ENCODE results near the gene CFAP46. TPM values are rescaled to one million over a fixed set of nuclear protein-coding genes. Genes with fewer than 3 reads are reported as not detected.

Gene CFAP46
- total and polyA plus RNA-seq, 9 of the 15 experiments (the other 6 are each of a cell fraction or from before 2014, with no cell fraction given) = not detected

GRCh38 chr10:132868995-132869394 lies 73.4 kb downstream of the CFAP46 start:
- 5% methylated on average over 16 of the region's 26 CpGs for WGBS (ENCODE audit: insufficient coverage, low coverage, missing lambda C conversion rate)
- no peak overlapping the region for H3K4me3 ChIP-seq
- no peak overlapping the region for H2AFZ ChIP-seq (ENCODE audit: low read depth, low read length)
- H3K79me2 ChIP-seq (ENCODE audit: control insufficient read depth, insufficient read depth, low read length) = no peaks in the 10 kb centered on the region
- H3K4me1 ChIP-seq (replicated peaks in 1 of 2; ENCODE audit: control insufficient read depth in 2 of 2, insufficient read depth in 2 of 2, low read length in 2 of 2) = peaks cover 0 to 6% of the 10 kb centered on the region in 2 experiments; a peak in 1 of 5 replicates
- ATAC-seq = no peak
- no peak for DNase-seq (ENCODE audit: extremely low read depth in 1 of 4, low spot score in 3 of 4)
- H3K27ac ChIP-seq (ENCODE audit: extremely low read depth, low read depth, low read length) = no peak overlapping the region
- ChIA-PET POLR2A (interaction anchor here (0.5 to 2.6 kb wide), 3 partner anchors 9 to 233 kb away, joined by 3 to 7 read pairs (median 3); no protein-coding TSS in a partner anchor), CTCF (ENCODE audit: low intra/inter-chr PET ratio) (no interaction called here)
- no peaks in the 10 kb centered on the region for H3K9me3 ChIP-seq (replicated peaks; ENCODE audit: control insufficient read depth, insufficient read depth, low read depth, low read length)
- intact Hi-C loops (cut with micrococcal nuclease) = no loop called here
- H3K4me2 ChIP-seq (ENCODE audit: insufficient read depth, low read length) = no peak overlapping the region
- no TSS peak for BruUV-seq (replicated peaks)
- peaks cover 0 to 54% of the 10 kb centered on the region in 2 experiments; a peak in 4 of 5 replicates for H3K27me3 ChIP-seq (ENCODE audit: control insufficient read depth in 2 of 2, insufficient read depth in 2 of 2, low read length in 2 of 2)
- H3K9me1 ChIP-seq (ENCODE audit: control insufficient read depth, insufficient read depth, low read length) = no peaks in the 10 kb centered on the region
- H3K9ac ChIP-seq (ENCODE audit: insufficient read depth in 1 of 2, low read depth in 2 of 2, low read length in 2 of 2) = no peak overlapping the region
- FAIRE-seq = no peak
- no peaks in the 10 kb centered on the region for H3K36me3 ChIP-seq (ENCODE audit: control insufficient read depth, insufficient read depth, low read length)
- H4K20me1 ChIP-seq (replicated peaks; ENCODE audit: control insufficient read depth, insufficient read depth, low read length) = 0 out of 2 replicates have a peak, but pooled peaks cover 5% of the 10 kb centered on the region
- in situ Hi-C loops (cut with MboI) = no loop called here
- TF ChIP-seq, protein P1, sequence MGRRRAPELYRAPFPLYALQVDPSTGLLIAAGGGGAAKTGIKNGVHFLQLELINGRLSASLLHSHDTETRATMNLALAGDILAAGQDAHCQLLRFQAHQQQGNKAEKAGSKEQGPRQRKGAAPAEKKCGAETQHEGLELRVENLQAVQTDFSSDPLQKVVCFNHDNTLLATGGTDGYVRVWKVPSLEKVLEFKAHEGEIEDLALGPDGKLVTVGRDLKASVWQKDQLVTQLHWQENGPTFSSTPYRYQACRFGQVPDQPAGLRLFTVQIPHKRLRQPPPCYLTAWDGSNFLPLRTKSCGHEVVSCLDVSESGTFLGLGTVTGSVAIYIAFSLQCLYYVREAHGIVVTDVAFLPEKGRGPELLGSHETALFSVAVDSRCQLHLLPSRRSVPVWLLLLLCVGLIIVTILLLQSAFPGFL (CRISPR knock-in tag; IDR thresholded peaks at IDR 0.05) = no peak
- no peak for TF ChIP-seq ELF4 (CRISPR knock-in tag; IDR thresholded peaks at IDR 0.05)
- TF ChIP-seq, protein P2, sequence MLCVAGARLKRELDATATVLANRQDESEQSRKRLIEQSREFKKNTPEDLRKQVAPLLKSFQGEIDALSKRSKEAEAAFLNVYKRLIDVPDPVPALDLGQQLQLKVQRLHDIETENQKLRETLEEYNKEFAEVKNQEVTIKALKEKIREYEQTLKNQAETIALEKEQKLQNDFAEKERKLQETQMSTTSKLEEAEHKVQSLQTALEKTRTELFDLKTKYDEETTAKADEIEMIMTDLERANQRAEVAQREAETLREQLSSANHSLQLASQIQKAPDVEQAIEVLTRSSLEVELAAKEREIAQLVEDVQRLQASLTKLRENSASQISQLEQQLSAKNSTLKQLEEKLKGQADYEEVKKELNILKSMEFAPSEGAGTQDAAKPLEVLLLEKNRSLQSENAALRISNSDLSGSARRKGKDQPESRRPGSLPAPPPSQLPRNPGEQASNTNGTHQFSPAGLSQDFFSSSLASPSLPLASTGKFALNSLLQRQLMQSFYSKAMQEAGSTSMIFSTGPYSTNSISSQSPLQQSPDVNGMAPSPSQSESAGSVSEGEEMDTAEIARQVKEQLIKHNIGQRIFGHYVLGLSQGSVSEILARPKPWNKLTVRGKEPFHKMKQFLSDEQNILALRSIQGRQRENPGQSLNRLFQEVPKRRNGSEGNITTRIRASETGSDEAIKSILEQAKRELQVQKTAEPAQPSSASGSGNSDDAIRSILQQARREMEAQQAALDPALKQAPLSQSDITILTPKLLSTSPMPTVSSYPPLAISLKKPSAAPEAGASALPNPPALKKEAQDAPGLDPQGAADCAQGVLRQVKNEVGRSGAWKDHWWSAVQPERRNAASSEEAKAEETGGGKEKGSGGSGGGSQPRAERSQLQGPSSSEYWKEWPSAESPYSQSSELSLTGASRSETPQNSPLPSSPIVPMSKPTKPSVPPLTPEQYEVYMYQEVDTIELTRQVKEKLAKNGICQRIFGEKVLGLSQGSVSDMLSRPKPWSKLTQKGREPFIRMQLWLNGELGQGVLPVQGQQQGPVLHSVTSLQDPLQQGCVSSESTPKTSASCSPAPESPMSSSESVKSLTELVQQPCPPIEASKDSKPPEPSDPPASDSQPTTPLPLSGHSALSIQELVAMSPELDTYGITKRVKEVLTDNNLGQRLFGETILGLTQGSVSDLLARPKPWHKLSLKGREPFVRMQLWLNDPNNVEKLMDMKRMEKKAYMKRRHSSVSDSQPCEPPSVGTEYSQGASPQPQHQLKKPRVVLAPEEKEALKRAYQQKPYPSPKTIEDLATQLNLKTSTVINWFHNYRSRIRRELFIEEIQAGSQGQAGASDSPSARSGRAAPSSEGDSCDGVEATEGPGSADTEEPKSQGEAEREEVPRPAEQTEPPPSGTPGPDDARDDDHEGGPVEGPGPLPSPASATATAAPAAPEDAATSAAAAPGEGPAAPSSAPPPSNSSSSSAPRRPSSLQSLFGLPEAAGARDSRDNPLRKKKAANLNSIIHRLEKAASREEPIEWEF (CRISPR knock-in tag; IDR thresholded peaks at IDR 0.05) = no peak
- no peak for TF ChIP-seq CAMTA2 (CRISPR knock-in tag; conservative IDR thresholded peaks at IDR 0.05)
- TF ChIP-seq ZNF280A (IDR thresholded peaks at IDR 0.05; ENCODE audit: low read depth, partially characterized antibody) = no peak
- no peak for TF ChIP-seq E2F6 (IDR thresholded peaks at IDR 0.05; ENCODE audit: borderline replicate concordance in 1 of 2, extremely low read depth in 1 of 2, insufficient read depth in 1 of 2, insufficient read length in 1 of 2, low read depth in 1 of 2, low read length in 1 of 2, poor library complexity in 1 of 2, severe bottlenecking in 1 of 2)
- TF ChIP-seq CREM (IDR thresholded peaks at IDR 0.05; ENCODE audit: low read depth) = no peak
- no peak for TF ChIP-seq NEUROD1 (IDR thresholded peaks at IDR 0.05; ENCODE audit: borderline replicate concordance, low read depth, low read length, partially characterized antibody)
- TF ChIP-seq TAF15 (IDR thresholded peaks at IDR 0.05; ENCODE audit: low read depth, low read length) = no peak
- no peak for TF ChIP-seq SMARCB1 (IDR thresholded peaks at IDR 0.05; ENCODE audit: insufficient read length, low read depth)
- no peak for TF ChIP-seq RAD21 (CRISPR knock-in tag; conservative IDR thresholded peaks at IDR 0.05 in 1 of 2, IDR thresholded peaks at IDR 0.05 in 1 of 2)
